Ovary (tissue), 9 donors: ENCODE data around the gene MVD. TPM values are rescaled to one million over a fixed set of nuclear protein-coding genes. Genes with fewer than 3 reads are reported as not detected.

ENCODE experiments used
- DNase-seq, 5 donors: peaks; one replicate each; pipeline ENCODE4 v3.0.0-alpha.2; 2019 to 2020
- H3K27ac ChIP-seq, 2 donors: fragments of 200-600 bp; one replicate each; pipeline versions ENCODE4 v1.5.1 to v1.8.0; 2019 to 2022
- H3K27me3 ChIP-seq: fragments of 200-600 bp; one replicate; pipeline ENCODE4 v1.8.0; 2022
- H3K36me3 ChIP-seq: fragments of 200-600 bp; sonication (generic); one replicate; pipeline ENCODE4 v1.5.1; 2019
- H3K4me1 ChIP-seq: one replicate; pipeline ENCODE4 v1.8.1; 2013; ENCODE audit warnings: mild to moderate bottlenecking, moderate library complexity; ENCODE audit not compliant: insufficient read depth
- H3K4me3 ChIP-seq: fragments of 200-600 bp; sonication (generic); one replicate; pipeline ENCODE4 v1.5.1; 2017
- H3K9me3 ChIP-seq, 2 donors: fragments of 200-600 bp in 1 of 2; sonication (generic) in 1 of 2; one replicate each; pipeline versions ENCODE4 v1.5.1 to v1.8.1; 2013 to 2019; ENCODE audit warnings: mild to moderate bottlenecking in 1 of 2, moderate library complexity in 1 of 2
- EP300 ChIP-seq: sonication (generic); formaldehyde crosslinking; IDR thresholded peaks from one replicate; pipeline ENCODE4 v1.6.1; 2017; ENCODE audit warnings: antibody characterized with exemption
- POLR2A ChIP-seq: fragments of 450-650 bp; IDR thresholded peaks from one replicate; pipeline ENCODE4 v1.6.1; 2017; ENCODE audit warnings: antibody characterized with exemption, mild to moderate bottlenecking, moderate library complexity
- WGBS, 3 donors: extraction: QIAGEN DNeasy Blood & Tissue Kit in 1 of 3; methylation state at CpG; one replicate each; pipeline versions ENCODE4 v1.1.5 to v1.1.7; 2013 to 2017; 5-methylcytosine and 5-hydroxymethylcytosine counted together
- intact Hi-C, 4 donors: fragments of 100-400 bp; cut with DNase I; formaldehyde crosslinking; loops; one replicate each; pipeline versions ENCODE4 v1.11.0 to v1.15.1; 2022 to 2023
- polyA plus RNA-seq, 2 donors: library from polyadenylated mRNA; stranded (reverse); fragments of 200-250 nt in 1 of 2; fragments of 350-450 nt in 1 of 2; fragmentation: Illumina TruSeq in 1 of 2; extraction: RNeasy Lipid Tissue Mini Kit (QIAGEN cat#74804) in 1 of 2; gene quantifications; one replicate each; pipeline ENCODE4 v1.2.3, GENCODE V29; 2013 to 2014
- total RNA-seq, 7 donors: library from RNA; depleted of rRNA in 2 of 7; stranded (reverse); fragments of >200 nt in 2 of 7; fragmentation: NEBNext Ultra II Directional in 3 of 7; extraction: Animal tissue kit (Norgen Biotek cat#: 25700) in 3 of 7; gene quantifications; one replicate each; pipeline versions ENCODE4 v1.1.0 to v1.2.4, GENCODE V29; 2016 to 2023
- TF ChIP-seq, protein P1 (sequence below), 3 donors: fragments of 450-650 bp in 2 of 3; fragments of 200-600 bp in 1 of 3; IDR thresholded peaks; one replicate each; pipeline versions ENCODE4 v1.5.1 to v1.8.0; 2016 to 2022; ENCODE audit warnings: antibody characterized with exemption in 3 of 3, mild to moderate bottlenecking in 1 of 3
- donor health status: DM: no; HTN: no; CAD: no; lungs with moderate emphysema.
- donor health status: DM: no; HTN: no; CAD: no.
- donor health status: Bipolar disorder and iron deficiency.
- donor health status: DM: yes; HTN: yes; CAD: no.
- donor health status: DM: no; HTN: no; CAD: no.
- donor health status: DM: yes; HTN: yes; CAD: no.

The MVD gene
- total and polyA plus RNA-seq, 9 donors = 9.1 to 135 (median 20.9) TPM

DNA sequence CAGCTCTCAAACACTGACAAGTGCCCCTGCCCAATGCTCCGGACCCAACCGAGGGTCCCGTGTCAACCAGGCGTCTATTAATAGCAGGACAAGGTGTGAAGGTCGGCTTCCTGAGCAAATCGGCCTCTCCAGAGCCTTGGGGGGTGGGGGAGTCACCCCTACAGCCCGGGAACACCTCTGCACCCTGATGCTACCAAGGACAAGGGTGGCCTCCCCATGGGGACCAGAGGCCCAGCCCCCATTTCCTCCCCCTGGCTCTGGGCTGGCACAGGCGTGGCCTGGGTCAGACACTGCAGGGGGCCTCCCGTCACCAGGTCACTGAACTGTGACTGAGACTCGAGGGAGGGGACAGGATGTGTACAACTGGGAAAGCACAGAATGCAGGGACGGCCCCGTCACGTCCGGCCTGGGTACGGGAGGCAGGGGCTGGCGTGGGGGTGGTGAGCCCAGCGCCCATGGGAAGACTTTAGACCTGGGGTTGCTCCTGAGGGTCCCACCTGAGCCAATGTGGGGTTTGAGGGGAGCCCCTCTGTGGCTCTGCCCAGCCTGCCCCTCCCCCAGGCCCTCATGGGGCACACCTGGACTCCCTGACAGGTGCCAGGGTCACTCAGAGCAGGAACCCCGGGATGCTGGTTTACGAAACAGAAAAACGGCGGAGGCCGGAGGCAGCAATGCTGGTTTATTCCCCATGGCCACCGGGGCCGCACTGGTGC, 11.5 kb downstream of the MVD start:
- intact Hi-C loops = no loop called here
- H3K4me3 ChIP-seq = peak overlapping the region; percentile 62
- H3K4me1 ChIP-seq = no peaks in the 10 kb centered on the region
- no peak for DNase-seq
- no peak overlapping the region for H3K27ac ChIP-seq
- H3K36me3 ChIP-seq = no peaks in the 10 kb centered on the region
- no peaks in the 10 kb centered on the region for H3K9me3 ChIP-seq
- WGBS, 3 donors = 56 to 59% (median 58%) methylated on average over 24 of the region's 24 CpGs
- no peaks in the 10 kb centered on the region for H3K27me3 ChIP-seq
- TF ChIP-seq POLR2A = no peak
- no peak for TF ChIP-seq EP300
- TF ChIP-seq, protein P1, sequence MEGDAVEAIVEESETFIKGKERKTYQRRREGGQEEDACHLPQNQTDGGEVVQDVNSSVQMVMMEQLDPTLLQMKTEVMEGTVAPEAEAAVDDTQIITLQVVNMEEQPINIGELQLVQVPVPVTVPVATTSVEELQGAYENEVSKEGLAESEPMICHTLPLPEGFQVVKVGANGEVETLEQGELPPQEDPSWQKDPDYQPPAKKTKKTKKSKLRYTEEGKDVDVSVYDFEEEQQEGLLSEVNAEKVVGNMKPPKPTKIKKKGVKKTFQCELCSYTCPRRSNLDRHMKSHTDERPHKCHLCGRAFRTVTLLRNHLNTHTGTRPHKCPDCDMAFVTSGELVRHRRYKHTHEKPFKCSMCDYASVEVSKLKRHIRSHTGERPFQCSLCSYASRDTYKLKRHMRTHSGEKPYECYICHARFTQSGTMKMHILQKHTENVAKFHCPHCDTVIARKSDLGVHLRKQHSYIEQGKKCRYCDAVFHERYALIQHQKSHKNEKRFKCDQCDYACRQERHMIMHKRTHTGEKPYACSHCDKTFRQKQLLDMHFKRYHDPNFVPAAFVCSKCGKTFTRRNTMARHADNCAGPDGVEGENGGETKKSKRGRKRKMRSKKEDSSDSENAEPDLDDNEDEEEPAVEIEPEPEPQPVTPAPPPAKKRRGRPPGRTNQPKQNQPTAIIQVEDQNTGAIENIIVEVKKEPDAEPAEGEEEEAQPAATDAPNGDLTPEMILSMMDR (IDR thresholded peaks at IDR 0.05) = no peak

DNA sequence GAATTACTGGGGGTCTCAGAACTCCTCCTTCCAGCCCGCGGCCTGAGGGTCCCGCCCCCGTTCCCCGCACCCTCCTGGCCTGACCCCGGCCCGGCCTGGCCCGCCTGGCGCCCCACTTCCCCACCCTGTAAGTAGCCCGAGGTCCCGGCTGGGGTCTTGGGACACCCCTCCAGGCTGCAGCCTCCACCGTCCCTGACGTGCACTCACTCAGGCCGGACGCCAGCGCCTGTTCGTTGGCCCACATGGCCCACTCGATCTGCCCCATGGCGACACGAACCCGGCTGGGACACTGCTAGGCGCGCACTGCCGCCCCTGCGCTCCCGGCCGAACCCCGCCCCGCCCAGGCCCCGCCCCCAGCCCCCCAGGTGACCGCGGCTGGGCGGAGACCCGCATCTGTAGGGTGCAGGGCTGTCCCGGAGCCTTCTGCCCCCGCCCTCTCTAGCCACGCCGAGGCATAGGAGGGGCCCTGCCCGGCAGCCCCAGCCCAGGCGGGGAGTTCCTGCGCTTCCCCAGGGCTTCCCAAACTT, 12.1 kb downstream of the MVD start, which contains the start of gene CYBA:
TSS of gene CYBA (minus strand) at position 305 of the 527 bp plus-strand sequence. CDS start at position 265, 40 bp downstream.
- H3K36me3 ChIP-seq = no peaks in the 10 kb centered on the region
- no peaks in the 10 kb centered on the region for H3K4me1 ChIP-seq
- TF ChIP-seq EP300 (no peak), POLR2A (no peak)
- TF ChIP-seq, protein P1 (IDR thresholded peaks at IDR 0.05) = no peak
- no peaks in the 10 kb centered on the region for H3K27me3 ChIP-seq
- peak within 1 kb of the TSS; percentile 62 for H3K4me3 ChIP-seq
- intact Hi-C loops = no loop called here
- peak in 3 of 5 donors; percentile 50 to 70 (median 64) for DNase-seq
- no peak within 1 kb of the TSS for H3K27ac ChIP-seq
- WGBS, 3 donors = 0 to 1% (median 1%) methylated on average over 16 to 41 of the region's 41 CpGs
- H3K9me3 ChIP-seq = no peaks in the 10 kb centered on the region

DNA sequence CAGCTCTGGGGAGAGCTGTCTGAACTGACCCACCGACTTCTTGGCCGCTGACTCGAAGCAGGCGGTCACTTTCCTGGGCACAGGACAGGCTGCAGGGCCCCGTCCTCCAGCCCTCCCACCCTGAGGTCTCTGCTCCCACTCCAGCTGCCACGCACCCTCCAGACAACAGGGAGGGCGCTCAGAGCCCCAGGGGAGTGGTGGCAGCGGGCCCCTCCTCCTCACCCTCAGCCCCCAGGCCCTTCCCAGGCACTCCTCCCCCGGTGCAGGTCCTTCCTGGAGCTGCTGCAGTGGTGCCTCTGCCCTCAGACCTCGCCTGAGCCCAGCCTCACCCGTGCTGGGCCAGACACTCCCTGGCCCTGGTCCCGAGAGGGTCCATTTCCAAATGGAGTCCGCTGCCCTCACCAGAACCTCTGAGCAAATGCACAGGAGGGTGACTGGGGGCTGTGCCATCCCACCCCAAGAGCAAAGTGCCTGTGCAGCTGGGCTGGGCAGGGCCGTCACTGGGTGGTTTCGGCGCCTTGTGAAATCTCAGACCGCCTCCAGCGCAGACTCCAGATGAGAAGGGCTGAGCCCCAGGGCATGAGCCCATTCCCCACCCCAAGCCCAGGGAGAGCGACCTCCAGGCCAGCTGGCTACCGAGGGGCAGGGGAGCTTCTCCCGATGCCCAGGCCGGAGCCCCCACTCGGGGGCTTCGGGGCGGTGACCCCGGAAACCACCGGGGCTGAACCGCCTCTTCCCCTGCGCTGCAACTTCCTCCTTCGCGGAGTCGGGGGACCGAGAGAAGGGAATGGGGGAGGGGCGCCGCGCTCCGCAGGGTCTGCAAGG, 12.8 kb downstream of the MVD start:
- Histone ChIP-seq H3K27ac (no peak overlapping the region), H3K27me3 (no peaks in the 10 kb centered on the region), H3K9me3 (no peaks in the 10 kb centered on the region), H3K36me3 (no peaks in the 10 kb centered on the region), H3K4me1 (no peaks in the 10 kb centered on the region), H3K4me3 (peak overlapping the region; percentile 62)
- no peak for DNase-seq
- TF ChIP-seq, protein P1 (IDR thresholded peaks at IDR 0.05) = no peak
- TF ChIP-seq EP300 (no peak), POLR2A (no peak)
- intact Hi-C loops = no loop called here
- WGBS, 3 donors = 13 to 35% (median 19%) methylated on average over 21 to 37 of the region's 37 CpGs

DNA sequence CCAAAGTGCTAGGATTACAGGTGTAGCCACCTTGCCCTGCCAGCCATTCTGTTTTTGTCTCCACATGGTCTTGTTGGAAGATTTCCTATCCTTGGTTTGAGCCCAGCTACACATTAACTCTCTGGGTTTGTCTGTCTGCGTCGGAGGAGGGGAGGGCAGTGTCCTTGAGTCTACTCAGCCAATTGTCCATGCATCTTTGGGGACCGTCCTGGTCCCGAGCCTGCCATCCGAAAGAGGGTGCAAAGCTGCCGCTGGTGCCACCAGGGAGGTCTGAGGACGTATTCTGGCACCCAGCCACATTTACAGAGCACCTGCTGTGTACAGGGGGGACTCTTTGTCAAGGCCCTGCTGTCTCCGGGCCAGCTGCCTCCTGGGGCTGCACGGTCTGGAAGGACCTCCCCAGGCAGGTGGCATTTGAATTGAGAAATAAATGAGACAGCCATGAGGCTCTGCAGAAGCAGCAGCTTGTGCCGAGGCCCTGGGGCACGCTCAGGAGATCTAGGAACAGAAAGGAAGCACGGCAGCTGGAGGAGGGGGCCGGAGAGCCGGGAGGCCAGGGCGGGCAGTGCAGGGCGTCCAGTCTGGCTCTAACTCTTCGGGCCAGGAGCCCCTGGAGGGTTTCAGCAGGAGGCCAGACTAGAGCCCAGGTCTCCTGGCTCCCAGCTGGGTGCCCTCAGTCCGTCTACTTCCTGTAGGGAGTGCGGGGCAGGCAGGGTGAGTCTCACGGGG, 13.5 kb downstream of the MVD start:
- DNase-seq = no peak
- intact Hi-C loops = no loop called here
- Histone ChIP-seq H3K36me3 (no peaks in the 10 kb centered on the region), H3K9me3 (no peaks in the 10 kb centered on the region), H3K4me3 (no peak overlapping the region), H3K4me1 (no peaks in the 10 kb centered on the region), H3K27ac (no peak overlapping the region), H3K27me3 (no peaks in the 10 kb centered on the region)
- 84 to 90% (median 84%) methylated on average over 20 of the region's 20 CpGs for WGBS, 3 donors
- TF ChIP-seq EP300 (no peak), POLR2A (no peak)
- TF ChIP-seq, protein P1 (IDR thresholded peaks at IDR 0.05) = no peak
